ENCODE measurements around the gene GLI3. TPM values are rescaled to one million over a fixed set of nuclear protein-coding genes. Genes with fewer than 3 reads are reported as not detected.

Gene GLI3
- total RNA-seq, 4 donors from 2014 or later, result 23.1 to 41.3 (median 24.6) TPM

GRCh38 chr7:42049761-42050160 is 187.2 kb downstream of the GLI3 start:
- DNase-seq (ENCODE audit: low spot score in 2 of 2), result no peak
- Histone ChIP-seq H3K4me1 (no peaks in the 10 kb centered on the region), H3K36me3 (peaks cover 32% of the 10 kb centered on the region), H3K9me3 (no peaks in the 10 kb centered on the region), H3K27ac (no peak overlapping the region), H3K4me3 (no peak overlapping the region), H3K27me3 (no peaks in the 10 kb centered on the region)
- TF ChIP-seq CTCF (IDR thresholded peaks at IDR 0.05) (no peak), POLR2AphosphoS5 (IDR thresholded peaks at IDR 0.05) (no peak), POLR2A (IDR thresholded peaks at IDR 0.05) (no peak), EP300 (IDR thresholded peaks at IDR 0.05) (no peak)
- over 99% methylated on average over 5 of the region's 5 CpGs for WGBS

- TF ChIP-seq POLR2AphosphoS5 (IDR thresholded peaks at IDR 0.05) (no peak), CTCF (IDR thresholded peaks at IDR 0.05) (no peak), POLR2A (IDR thresholded peaks at IDR 0.05) (no peak), EP300 (IDR thresholded peaks at IDR 0.05) (no peak)
- no peaks in the 10 kb centered on the region for H3K9me3 ChIP-seq
- no peaks in the 10 kb centered on the region for H3K4me1 ChIP-seq
- 55% methylated on average over 3 of the region's 3 CpGs for WGBS
- no peak overlapping the region for H3K4me3 ChIP-seq
- peaks cover 52% of the 10 kb centered on the region for H3K36me3 ChIP-seq
- no peaks in the 10 kb centered on the region for H3K27me3 ChIP-seq
- no peak overlapping the region for H3K27ac ChIP-seq
- DNase-seq (ENCODE audit: low spot score in 2 of 2), result no peak
Observed at GRCh38 chr7:42046483-42046882, 190.5 kb downstream of the GLI3 start.

- WGBS, result 89% methylated on average over 4 of the region's 4 CpGs
- H3K27ac ChIP-seq, result no peak overlapping the region
- H3K27me3 ChIP-seq, result no peaks in the 10 kb centered on the region
- H3K36me3 ChIP-seq, result peaks cover 49% of the 10 kb centered on the region
- H3K9me3 ChIP-seq, result no peaks in the 10 kb centered on the region
- TF ChIP-seq POLR2A (IDR thresholded peaks at IDR 0.05) (no peak), POLR2AphosphoS5 (IDR thresholded peaks at IDR 0.05) (no peak), EP300 (IDR thresholded peaks at IDR 0.05) (no peak), CTCF (IDR thresholded peaks at IDR 0.05) (no peak)
- no peak for DNase-seq (ENCODE audit: low spot score in 2 of 2)
- H3K4me3 ChIP-seq, result no peak overlapping the region
- H3K4me1 ChIP-seq, result no peaks in the 10 kb centered on the region
Observed at GRCh38 chr7:42045961-42046360, 191.0 kb downstream of the GLI3 start.

GRCh38 chr7:42039921-42040320 is 197.1 kb downstream of the GLI3 start:
- WGBS, result 86% methylated on average over 8 of the region's 8 CpGs
- peaks cover 52% of the 10 kb centered on the region for H3K36me3 ChIP-seq

GRCh38 chr7:42035210-42035609 is 201.8 kb downstream of the GLI3 start:
- peaks cover 32% of the 10 kb centered on the region for H3K36me3 ChIP-seq
- DNase-seq (ENCODE audit: low spot score in 2 of 2), result no peak
- 63% methylated on average over 3 of the region's 3 CpGs for WGBS
- H3K4me3 ChIP-seq, result no peak overlapping the region
- H3K4me1 ChIP-seq, result no peaks in the 10 kb centered on the region
- no peak for TF ChIP-seq POLR2AphosphoS5 (IDR thresholded peaks at IDR 0.05)
- no peak for TF ChIP-seq POLR2A (IDR thresholded peaks at IDR 0.05)
- no peak for TF ChIP-seq CTCF (IDR thresholded peaks at IDR 0.05)
- TF ChIP-seq EP300 (IDR thresholded peaks at IDR 0.05), result no peak
- no peak overlapping the region for H3K27ac ChIP-seq
- no peaks in the 10 kb centered on the region for H3K27me3 ChIP-seq
- no peaks in the 10 kb centered on the region for H3K9me3 ChIP-seq

More at GRCh38 chr7:42039921-42040320, 197.1 kb downstream of the GLI3 start:
- Histone ChIP-seq H3K4me1 (no peaks in the 10 kb centered on the region), H3K27me3 (no peaks in the 10 kb centered on the region), H3K9me3 (no peaks in the 10 kb centered on the region), H3K27ac (no peak overlapping the region), H3K4me3 (no peak overlapping the region)
- no peak for TF ChIP-seq CTCF (IDR thresholded peaks at IDR 0.05)
- TF ChIP-seq EP300 (IDR thresholded peaks at IDR 0.05), result no peak
- no peak for DNase-seq (ENCODE audit: low spot score in 2 of 2)

Measured in suprapubic skin (tissue), 4 donors.